H7 (cell line): Measurements from ENCODE around the gene WWP2. TPM values are rescaled to one million over a fixed set of nuclear protein-coding genes. Genes with fewer than 3 reads are reported as not detected.
"Not testable (repeated sequence)": the region's sequence is repeated elsewhere in the genome, so short reads cannot be mapped to it uniquely, and the experiment has no call there.

Experiments
- DNase-seq: peaks from one replicate; pipeline ENCODE4 v3.0.0; 2012
- H3K27me3 ChIP-seq: 2 replicates; pipeline ENCODE4 v1.6.0; 2011; ENCODE audit warnings: mild to moderate bottlenecking, low read length; ENCODE audit not compliant: control insufficient read depth, insufficient read depth
- H3K36me3 ChIP-seq: replicated peaks from 2 replicates; pipeline ENCODE4 v1.5.1; 2011; ENCODE audit warnings: low read length; ENCODE audit not compliant: control insufficient read depth, insufficient read depth
- H3K4me3 ChIP-seq: 2 replicates; pipeline ENCODE4 v1.5.1; 2011; ENCODE audit warnings: low read depth, mild to moderate bottlenecking, control low read depth, low read length, moderate library complexity; ENCODE audit not compliant: insufficient read depth
- total RNA-seq: library from RNA; depleted of rRNA; stranded (reverse); fragments of >200 nt; shearing (Covaris generic); gene quantifications from 2 replicates; pipeline ENCODE4 v1.2.3, GENCODE V29; 2014; rRNA removed

The WWP2 gene
- total RNA-seq, 1 experiment from 2014 or later = 28.3 TPM

DNA sequence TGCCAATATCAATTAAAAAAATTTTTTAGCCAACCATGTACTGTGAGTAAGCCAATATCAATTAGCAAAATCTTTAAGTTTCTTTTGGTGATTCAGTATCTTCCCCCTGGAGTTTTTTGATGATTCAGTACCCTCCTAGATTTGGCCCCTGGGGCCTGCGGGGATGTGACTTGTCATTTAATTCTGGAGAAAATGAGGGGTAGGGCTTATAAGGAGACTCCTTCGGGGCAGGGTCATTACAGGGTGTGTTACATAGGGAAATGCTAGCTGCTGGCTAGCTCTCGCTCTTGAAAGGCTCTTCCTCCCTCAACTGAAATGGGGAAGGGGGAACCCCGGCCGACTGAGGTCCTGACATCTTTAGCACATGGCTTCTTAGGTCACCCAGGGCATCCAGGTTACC is 205.6 kb downstream of the WWP2 start:
- not testable (repeated sequence) for H3K36me3 ChIP-seq, DNase-seq, H3K27me3 ChIP-seq, H3K4me3 ChIP-seq

DNA sequence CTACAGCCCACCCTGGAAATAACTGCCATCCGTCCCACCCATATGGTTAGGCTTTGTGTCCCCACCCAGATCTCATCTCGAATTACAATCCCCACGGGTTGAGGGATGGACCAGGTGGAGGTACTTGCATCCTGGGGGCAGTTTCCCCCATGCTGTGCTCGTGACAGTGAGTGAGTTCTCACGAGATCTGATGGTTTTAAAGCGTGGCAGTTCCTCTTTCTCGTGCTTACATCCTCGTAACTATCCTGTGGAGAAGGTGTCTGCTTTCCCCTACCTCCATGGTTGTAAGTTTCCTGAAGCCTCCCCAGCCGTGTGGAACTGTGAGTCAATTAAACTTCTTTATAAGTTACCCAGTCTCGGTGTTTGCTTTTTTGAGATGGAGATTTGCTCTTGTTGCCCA is 206.0 kb downstream of the WWP2 start:
- not testable (repeated sequence) for DNase-seq, H3K36me3 ChIP-seq, H3K4me3 ChIP-seq, H3K27me3 ChIP-seq

DNA sequence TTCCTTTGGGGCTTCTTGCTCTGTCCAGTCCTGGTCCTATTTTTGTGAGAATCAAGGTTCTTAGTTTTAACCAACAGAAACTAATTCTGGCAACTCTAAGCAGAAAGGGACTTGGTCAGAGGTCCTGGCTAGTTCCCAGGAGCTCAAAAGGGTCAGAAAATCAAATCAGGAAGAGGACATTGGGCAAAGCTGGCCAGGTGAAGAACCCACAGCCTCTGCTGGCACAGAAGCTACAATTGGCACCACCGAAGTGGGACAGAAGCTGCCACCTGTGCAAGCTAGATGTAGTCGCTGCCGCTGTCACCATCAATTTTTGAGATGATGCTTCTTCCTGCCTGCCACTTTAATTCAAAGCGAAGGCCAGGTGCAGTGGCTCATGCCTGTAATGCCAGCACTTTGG is 207.5 kb downstream of the WWP2 start:
- H3K36me3 ChIP-seq, H3K4me3 ChIP-seq, DNase-seq, H3K27me3 ChIP-seq: not testable (repeated sequence)

DNA sequence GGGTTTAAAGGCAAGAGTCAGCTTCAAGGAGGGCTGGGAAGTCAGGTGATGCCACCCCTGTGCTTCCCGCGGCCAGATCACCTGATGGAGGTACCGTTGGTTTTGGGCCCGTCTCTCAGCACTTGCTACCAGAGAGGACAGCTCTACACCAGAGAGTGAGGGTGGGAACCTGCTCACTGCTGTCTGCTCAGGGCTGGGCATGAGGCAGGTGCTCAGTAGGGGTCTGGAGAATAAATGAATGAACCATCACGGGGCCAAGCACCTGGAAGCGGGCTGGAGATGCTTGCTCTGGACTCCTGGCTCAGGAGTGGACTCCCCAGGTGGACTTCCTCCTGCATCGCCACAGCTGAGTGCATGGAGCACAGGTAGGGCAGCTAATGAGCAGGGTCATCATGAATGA is 210.0 kb downstream of the WWP2 start:
- not testable (repeated sequence) for H3K4me3 ChIP-seq, H3K27me3 ChIP-seq, DNase-seq, H3K36me3 ChIP-seq

DNA sequence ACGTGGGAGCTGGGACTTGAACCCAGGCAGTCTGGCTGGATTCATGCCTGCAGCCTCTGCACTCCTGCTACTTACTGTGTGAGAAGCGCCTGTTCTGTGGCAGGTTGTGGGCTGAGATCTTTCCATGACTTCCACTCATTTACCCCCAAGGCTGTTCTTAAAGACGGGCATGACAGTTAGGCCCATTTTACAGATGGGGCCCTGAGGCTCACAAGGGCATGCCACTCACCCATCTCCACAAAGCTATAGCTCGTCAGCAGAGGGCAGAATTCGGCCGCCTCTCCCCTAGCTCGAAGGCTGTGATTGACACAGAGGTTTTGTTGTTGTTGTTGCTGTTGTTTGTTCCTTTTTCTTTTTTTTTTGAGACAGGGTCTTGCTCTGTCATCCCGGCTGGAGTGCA is 210.8 kb downstream of the WWP2 start:
- DNase-seq, H3K36me3 ChIP-seq, H3K27me3 ChIP-seq, H3K4me3 ChIP-seq: not testable (repeated sequence)

DNA sequence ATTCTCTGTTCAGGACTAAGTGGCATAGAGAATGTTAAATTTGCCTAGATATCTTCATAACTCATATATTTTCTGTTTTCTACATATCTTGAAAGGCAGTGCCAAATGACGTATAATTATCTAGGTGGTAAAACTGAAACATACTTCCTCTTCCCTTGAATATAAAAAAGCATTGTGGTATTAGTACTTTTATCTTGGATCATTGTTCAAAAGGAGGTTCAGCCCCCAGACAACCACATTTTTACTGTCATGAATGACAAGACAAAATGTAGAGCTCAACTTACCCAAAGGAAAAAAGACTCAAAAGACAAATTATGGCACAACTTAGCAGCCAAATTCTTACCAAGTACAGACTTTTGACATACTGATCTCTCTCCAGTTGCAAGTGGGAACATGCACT is 223.1 kb downstream of the WWP2 start:
- not testable (repeated sequence) for DNase-seq, H3K27me3 ChIP-seq, H3K4me3 ChIP-seq, H3K36me3 ChIP-seq

Other genes starting within 250 kb of the WWP2 start
- 7.0 and 10.9 TPM in 2 replicates for gene NFAT5, start 196.4 kb upstream of the WWP2 start, total RNA-seq
- 145 and 229 TPM in 2 replicates for gene NQO1, start 35.8 kb upstream of the WWP2 start, total RNA-seq
- 43.4 and 65.0 TPM in 2 replicates for gene NOB1, start 7.4 kb upstream of the WWP2 start, total RNA-seq
- 0.63 TPM in 1 of 2 replicates, not detected in the other for gene CLEC18A, start 189.0 kb downstream of the WWP2 start, total RNA-seq